HG03442 (cell line): Measurements from ENCODE around the gene CFAP97.
A peak's percentile ranks its signal among the peaks of the same experiment; 100 is the strongest.
"Not testable (repeated sequence)": the region's sequence is repeated elsewhere in the genome, so short reads cannot be mapped to it uniquely, and the experiment has no call there.

Source experiments
- ATAC-seq: cut with Tn5 transposase; IDR thresholded peaks from one replicate; pipeline ENCODE4 v1.9.1; 2021; ENCODE audit warnings: mild to moderate bottlenecking, moderate library complexity; ENCODE audit not compliant: unreplicated experiment

The CFAP97 gene

GRCh38 chr4:185203486-185204237, at the start of gene CFAP97:
Gene CFAP97 (minus strand): TSS chr4:185204000. CDS start chr4:185191196, 12,804 bp downstream.
- peak; percentile 74 for ATAC-seq

DNA sequence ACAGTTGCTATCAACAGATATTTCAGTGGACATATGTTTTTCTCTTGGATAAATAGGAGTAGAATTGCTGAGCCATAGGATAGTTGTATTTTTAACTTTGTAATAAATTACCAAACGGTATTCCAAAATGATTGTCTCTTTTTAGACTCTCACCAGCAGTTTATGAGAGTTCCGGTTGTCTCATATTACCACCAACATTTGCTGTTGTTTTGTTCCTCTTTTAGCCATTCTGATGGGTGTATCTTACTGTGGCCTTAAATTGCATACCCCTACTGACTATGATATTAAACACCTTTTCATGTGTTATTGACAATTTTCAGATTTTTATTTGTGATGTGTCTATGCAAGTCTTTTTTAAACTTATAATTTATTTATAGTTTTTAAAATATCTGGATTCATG, 45.3 kb upstream of the CFAP97 start:
- ATAC-seq = no peak

- no peak for ATAC-seq
These were observed 44.7 kb upstream of the CFAP97 start for GRCh38 chr4:185248393-185249039.

GRCh38 chr4:185247151-185247550, 43.4 kb upstream of the CFAP97 start:
- no peak for ATAC-seq

DNA sequence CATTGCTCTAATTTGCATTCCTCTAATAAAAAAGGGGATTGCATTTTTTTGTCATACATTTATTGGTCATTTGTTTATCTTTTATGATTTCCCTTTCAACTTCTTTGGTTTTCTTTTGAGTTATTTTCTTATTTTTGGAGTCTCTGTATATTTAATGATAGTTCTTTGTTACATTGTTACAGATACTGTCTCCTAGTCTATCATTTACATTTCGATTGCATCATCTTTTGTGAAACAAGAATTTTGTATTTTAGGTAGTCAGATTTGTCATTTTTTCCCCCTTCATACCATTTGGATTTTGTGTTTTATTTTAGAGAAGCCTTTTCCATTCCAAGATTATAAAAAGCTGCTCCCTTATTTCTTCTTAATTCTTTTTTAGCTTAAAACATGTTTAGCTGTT, 42.7 kb upstream of the CFAP97 start:
- no peak for ATAC-seq

DNA sequence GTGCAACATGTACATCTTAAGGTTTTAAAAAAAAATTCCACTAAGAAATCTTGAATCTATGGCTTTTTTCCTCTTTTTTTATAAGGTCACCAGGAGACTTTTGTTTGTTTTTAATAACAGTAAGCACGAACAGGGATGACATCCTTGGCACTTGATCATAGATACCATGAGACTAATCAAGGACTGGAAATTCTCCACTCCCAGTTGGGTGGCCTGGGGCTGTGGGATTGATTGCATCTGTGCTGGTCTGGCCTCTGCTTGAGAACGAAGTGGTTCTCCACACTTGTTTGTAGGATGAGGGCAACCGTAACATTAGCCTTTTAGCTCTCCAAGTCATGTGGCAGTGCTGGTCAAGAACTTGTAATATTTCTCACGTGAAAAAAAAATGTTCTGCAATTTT, 41.0 kb upstream of the CFAP97 start:
- ATAC-seq = no peak

GRCh38 chr4:185243879-185244278, 40.1 kb upstream of the CFAP97 start:
- ATAC-seq = no peak

DNA sequence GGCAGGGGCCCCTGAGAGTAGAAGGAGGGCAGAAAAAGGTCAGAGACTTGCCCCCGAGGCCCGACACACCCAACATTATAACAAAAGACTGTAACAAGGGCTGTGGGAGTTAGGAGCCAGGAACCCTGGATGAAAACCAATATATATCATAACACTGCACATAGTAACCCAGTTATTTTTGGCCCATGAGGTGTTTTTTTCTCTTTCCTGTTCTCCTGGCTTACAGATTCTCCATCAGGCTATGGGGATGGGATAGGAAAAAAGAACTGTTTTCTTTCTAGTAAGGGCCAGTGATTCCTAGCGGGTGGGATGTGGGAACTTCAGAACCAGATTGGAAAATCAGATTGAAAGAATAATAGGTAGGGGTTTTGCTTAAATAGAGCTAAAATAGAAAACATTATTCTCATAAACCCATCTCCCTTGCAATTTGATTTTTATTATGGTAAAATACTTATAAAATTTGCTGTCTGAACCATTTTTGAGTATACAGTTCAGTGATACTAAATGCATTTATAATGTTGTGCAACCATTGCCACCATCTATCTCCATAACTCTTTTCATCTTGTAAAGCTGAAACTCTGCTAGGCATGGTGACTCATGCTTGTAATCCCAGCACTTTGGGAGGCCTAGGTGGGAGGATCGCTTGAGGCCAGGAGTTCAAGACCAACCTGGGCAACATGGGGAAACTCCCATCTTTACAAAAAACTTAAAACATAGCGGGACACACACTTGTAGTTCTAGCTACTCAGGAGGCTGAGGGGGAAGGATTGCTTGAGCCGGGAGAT, 39.1 kb upstream of the CFAP97 start:
- no peak for ATAC-seq

- ATAC-seq = not testable (repeated sequence)
These were observed 36.7 kb upstream of the CFAP97 start for GRCh38 chr4:185240486-185240885.

DNA sequence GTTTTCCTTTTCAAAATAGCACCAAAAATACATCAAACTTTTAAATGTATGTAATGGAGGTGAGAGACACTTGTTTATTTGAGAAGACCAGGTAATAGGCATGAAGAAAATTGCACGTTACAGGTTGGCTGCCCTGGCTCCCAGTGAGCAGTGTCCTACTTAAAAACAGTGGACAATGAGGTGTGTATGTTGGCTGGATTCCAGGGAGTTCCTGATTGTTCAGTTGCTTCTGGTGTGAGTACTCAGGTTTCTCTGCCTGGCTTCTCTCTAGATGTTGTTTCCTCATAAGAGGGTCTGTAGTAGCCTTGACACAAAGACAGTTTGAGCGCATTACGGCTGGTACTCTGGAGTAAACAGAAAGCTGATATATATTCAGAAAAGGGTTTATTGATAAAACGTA, 35.0 kb upstream of the CFAP97 start:
- no peak for ATAC-seq

- ATAC-seq = no peak
These were observed 34.4 kb upstream of the CFAP97 start for GRCh38 chr4:185238215-185238681.

DNA sequence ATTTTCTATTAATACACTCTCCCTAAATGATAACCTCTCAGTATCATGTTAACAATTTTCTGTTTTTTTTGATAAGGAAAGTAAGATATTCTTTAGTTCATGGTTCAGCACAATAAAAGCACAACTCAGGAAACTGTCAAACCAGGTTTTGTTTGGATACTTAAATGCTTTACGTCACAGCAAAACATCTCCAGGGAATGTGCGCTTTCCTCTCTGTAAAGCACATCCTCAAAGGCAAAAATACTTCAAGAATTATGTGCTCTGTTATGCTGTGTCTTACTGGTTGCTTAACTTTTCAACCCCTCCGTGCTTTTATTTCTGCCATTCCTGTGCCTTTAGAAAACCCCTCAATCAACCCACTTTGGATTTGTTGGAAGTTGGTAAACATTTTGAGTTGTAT, 33.4 kb upstream of the CFAP97 start:
- ATAC-seq = no peak

GRCh38 chr4:185235843-185236503, 32.2 kb upstream of the CFAP97 start:
- ATAC-seq = no peak

- ATAC-seq = no peak
These were observed 31.5 kb upstream of the CFAP97 start for GRCh38 chr4:185235119-185235842.

- ATAC-seq = no peak
These were observed 28.6 kb upstream of the CFAP97 start for GRCh38 chr4:185232370-185232769.

DNA sequence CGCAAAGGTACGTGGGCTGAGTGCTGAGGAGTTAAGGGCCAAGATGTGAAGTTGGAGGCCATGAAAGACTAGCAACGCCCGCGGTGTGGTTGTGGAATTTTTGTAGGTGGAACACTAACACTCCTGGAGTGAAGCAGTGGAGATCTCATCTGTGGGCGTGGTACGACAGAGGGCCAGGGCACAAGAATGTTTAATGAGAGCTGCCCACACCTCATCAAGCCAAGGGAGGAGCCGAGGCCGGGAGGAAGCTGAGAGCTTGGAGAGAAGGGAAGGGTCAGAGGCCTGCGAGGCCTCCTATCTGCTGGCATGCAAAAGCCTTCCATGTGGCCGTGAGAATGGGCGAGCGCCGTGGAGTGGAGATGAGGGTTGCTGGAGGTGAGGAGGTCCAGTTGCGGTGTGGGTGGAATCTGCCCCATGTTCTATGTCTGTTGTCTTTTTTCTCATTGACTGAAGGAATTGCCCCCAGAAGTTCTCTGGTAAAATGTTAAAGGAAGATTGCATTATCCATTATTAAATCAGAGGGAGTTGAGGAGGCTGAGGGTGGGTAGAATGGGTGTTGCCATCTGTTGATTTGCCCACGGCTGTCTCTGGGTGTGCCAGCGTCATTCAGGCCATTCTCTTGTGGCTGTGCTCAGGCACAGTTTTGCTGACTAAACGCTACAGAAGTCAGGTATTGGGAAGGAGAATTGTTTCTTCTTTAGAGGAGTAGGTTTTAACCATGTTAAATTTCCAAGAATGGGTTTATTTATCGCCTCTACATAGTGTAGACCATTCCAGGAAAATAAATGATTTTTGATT, 25.4 kb upstream of the CFAP97 start:
- ATAC-seq = no peak

- no peak for ATAC-seq
These were observed 24.0 kb upstream of the CFAP97 start for GRCh38 chr4:185227713-185228278.

DNA sequence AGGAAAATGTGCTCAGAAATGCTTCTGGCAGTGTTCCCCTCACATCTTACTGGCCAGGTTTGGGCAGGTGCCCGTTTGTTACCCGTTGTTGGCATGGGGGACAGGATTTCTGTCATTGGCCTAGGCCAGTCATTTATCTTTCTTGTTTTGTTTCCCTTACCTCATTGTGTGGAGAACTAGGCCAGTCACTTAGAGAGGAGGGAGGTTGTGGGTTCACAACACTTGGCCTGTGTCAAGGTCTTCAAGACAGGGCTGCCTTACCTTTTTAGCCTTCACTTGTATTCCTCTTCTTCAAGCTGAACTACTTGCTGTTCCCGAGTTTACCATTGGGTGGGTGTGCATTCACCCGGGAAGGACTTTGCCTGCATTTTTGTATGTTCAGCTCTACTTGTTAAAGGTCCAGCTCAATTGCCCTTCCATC, 23.3 kb upstream of the CFAP97 start:
- ATAC-seq = no peak

GRCh38 chr4:185225940-185226339, 22.1 kb upstream of the CFAP97 start:
- no peak for ATAC-seq
